Liver (tissue), 9 donors: ENCODE measurements around the gene FMN2. TPM values are rescaled to one million over a fixed set of nuclear protein-coding genes. Genes with fewer than 3 reads are reported as not detected.

Experiments
- DNase-seq: peaks from one replicate; pipeline ENCODE4 v3.0.0-alpha.2; 2017; ENCODE audit warnings: low spot score
- H3K27ac ChIP-seq, 2 donors: one replicate each; pipeline ENCODE4 v1.7.0; 2013; ENCODE audit warnings: inconsistent platforms in 2 of 2, low read length in 2 of 2, control low read depth in 1 of 2, low read depth in 1 of 2, mild to moderate bottlenecking in 1 of 2
- H3K27me3 ChIP-seq, 4 donors: one replicate each; pipeline versions ENCODE4 v1.6.1 to v1.7.0; 2013; ENCODE audit warnings: low read length in 3 of 4, inconsistent platforms in 1 of 4, mild to moderate bottlenecking in 1 of 4, moderate library complexity in 1 of 4; ENCODE audit not compliant: control insufficient read depth in 4 of 4, insufficient read depth in 4 of 4
- H3K36me3 ChIP-seq, 4 donors: one replicate each; pipeline versions ENCODE4 v1.6.1 to v1.7.0; 2013; ENCODE audit warnings: low read length in 3 of 4, mild to moderate bottlenecking in 3 of 4, low read depth in 1 of 4, moderate library complexity in 1 of 4; ENCODE audit not compliant: control insufficient read depth in 4 of 4, insufficient read depth in 3 of 4
- H3K4me1 ChIP-seq, 4 donors: one replicate each; pipeline versions ENCODE4 v1.6.1 to v1.7.0; 2013; ENCODE audit warnings: low read length in 3 of 4, mild to moderate bottlenecking in 3 of 4, moderate library complexity in 1 of 4; ENCODE audit not compliant: control insufficient read depth in 4 of 4, insufficient read depth in 4 of 4
- H3K4me3 ChIP-seq, 3 donors: one replicate each; pipeline versions ENCODE4 v1.6.1 to v1.7.0; 2013; ENCODE audit warnings: low read length in 3 of 3, control low read depth in 1 of 3, low read depth in 1 of 3, mild to moderate bottlenecking in 1 of 3
- H3K9ac ChIP-seq, 2 donors: one replicate each; pipeline ENCODE4 v1.7.0; 2013; ENCODE audit warnings: low read length in 2 of 2, mild to moderate bottlenecking in 2 of 2, moderate library complexity in 2 of 2, control low read depth in 1 of 2, low read depth in 1 of 2
- H3K9me3 ChIP-seq, 4 donors: one replicate each; pipeline versions ENCODE4 v1.6.1 to v1.7.0; 2013; ENCODE audit warnings: low read length in 3 of 4; ENCODE audit not compliant: control insufficient read depth in 4 of 4
- EGR1 ChIP-seq, 2 donors: IDR thresholded peaks; 2 replicates each; pipeline ENCODE4 v1.6.1; 2016 to 2018; ENCODE audit warnings: antibody characterized with exemption in 2 of 2, low read depth in 2 of 2
- FOXA2 ChIP-seq: IDR thresholded peaks from 2 replicates; pipeline ENCODE4 v1.6.1; 2016; ENCODE audit warnings: antibody characterized with exemption
- HNF4A ChIP-seq, 2 donors: conservative IDR thresholded peaks; 2 replicates each; pipeline ENCODE4 v1.6.1; 2016; ENCODE audit warnings: antibody characterized with exemption in 2 of 2, mild to moderate bottlenecking in 2 of 2
- HNF4G ChIP-seq: IDR thresholded peaks from 2 replicates; pipeline ENCODE4 v1.6.1; 2016; ENCODE audit warnings: antibody characterized with exemption
- NR2F2 ChIP-seq: IDR thresholded peaks from 2 replicates; pipeline ENCODE4 v1.6.1; 2016; ENCODE audit warnings: antibody characterized with exemption
- RXRA ChIP-seq, 2 donors: IDR thresholded peaks; 2 replicates each; pipeline ENCODE4 v1.6.1; 2017 to 2018; ENCODE audit warnings: antibody characterized with exemption in 2 of 2, mild to moderate bottlenecking in 1 of 2
- SP1 ChIP-seq: IDR thresholded peaks from 2 replicates; pipeline ENCODE4 v1.6.1; 2018; ENCODE audit warnings: antibody characterized with exemption, mild to moderate bottlenecking
- YY1 ChIP-seq: IDR thresholded peaks from 2 replicates; pipeline ENCODE4 v1.6.1; 2016; ENCODE audit warnings: antibody characterized with exemption, mild to moderate bottlenecking
- ZBTB33 ChIP-seq: IDR thresholded peaks from 2 replicates; pipeline ENCODE4 v1.6.1; 2016; ENCODE audit warnings: antibody characterized with exemption
- WGBS: extraction: QIAGEN DNeasy Blood & Tissue Kit; methylation state at CpG from one replicate; pipeline ENCODE4 v1.1.7; 2013; 5-methylcytosine and 5-hydroxymethylcytosine counted together
- polyA plus RNA-seq, 2 donors: library from polyadenylated mRNA; stranded (reverse) in 1 of 2; unstranded in 1 of 2; fragments of 200-250 nt in 1 of 2; fragments of >200 nt in 1 of 2; fragmentation: Nextera tagmentation in 1 of 2; extraction: Ambion mirVana in 1 of 2; gene quantifications; one replicate each; pipeline versions ENCODE4 v1.2.1 to v1.2.3, GENCODE V29; 2013 to 2015
- total RNA-seq, 2 donors: library from RNA; depleted of rRNA; stranded (reverse); fragments of >200 nt; gene quantifications; one replicate each; pipeline ENCODE4 v1.2.3, GENCODE V29; 2014
- TF ChIP-seq, protein P1 (sequence below): IDR thresholded peaks from 2 replicates; pipeline ENCODE4 v1.6.1; 2016; ENCODE audit warnings: antibody characterized with exemption
- TF ChIP-seq, protein P2 (sequence below): IDR thresholded peaks from 2 replicates; pipeline ENCODE4 v1.6.1; 2016; ENCODE audit warnings: antibody characterized with exemption, mild to moderate bottlenecking
- TF ChIP-seq, protein P3 (sequence below): fragments of 150-350 bp; IDR thresholded peaks from 2 replicates; pipeline ENCODE4 v1.5.1; 2017; ENCODE audit warnings: improper control_type of control experiment, low read depth, low read length; ENCODE audit not compliant: missing input control
- TF ChIP-seq, protein P4 (sequence below): IDR thresholded peaks from 2 replicates; pipeline ENCODE4 v1.6.1; 2016; ENCODE audit warnings: antibody characterized with exemption
- donor health status: healthy.
- donor health status: healthy.
- donor health status: healthy.
- donor health status: healthy.
- donor health status: healthy.

Gene FMN2
- total and polyA plus RNA-seq, 4 donors, result 0.17 TPM; not detected in 3

GRCh38 chr1:240055936-240056335, 35.7 kb upstream of the FMN2 start (continued):
- TF ChIP-seq RXRA (IDR thresholded peaks at IDR 0.05) (no peak), SP1 (no peak)

DNA sequence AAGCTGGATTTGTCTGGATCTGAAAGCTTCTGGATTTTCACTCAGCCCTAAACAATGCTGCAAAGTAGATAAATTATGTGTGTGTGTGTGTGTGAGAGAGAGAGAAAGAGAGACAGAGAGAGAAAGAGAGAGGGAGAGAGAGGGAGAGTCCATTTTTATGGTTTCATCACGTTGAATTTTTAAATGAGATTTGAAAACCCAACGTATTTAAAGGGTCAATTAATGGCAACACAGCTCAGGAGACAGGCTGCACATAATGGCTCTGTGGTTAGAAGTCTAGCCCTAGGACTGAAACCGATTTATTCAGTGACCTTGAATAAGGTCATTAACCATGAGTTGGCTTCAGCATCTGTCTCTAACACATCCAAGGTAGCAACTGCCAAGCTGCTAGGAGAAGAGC, 35.3 kb upstream of the FMN2 start:
- H3K4me3 ChIP-seq, result no peak overlapping the region
- H3K4me1 ChIP-seq, result no peaks in the 10 kb centered on the region
- no peak overlapping the region for H3K27ac ChIP-seq
- no peaks in the 10 kb centered on the region for H3K36me3 ChIP-seq
- TF ChIP-seq HNF4G (no peak), FOXA2 (no peak), YY1 (no peak), ZBTB33 (no peak), EGR1 (IDR thresholded peaks at IDR 0.05; ENCODE audit: low read depth in 2 of 2) (no peak), NR2F2 (no peak), SP1 (no peak)
- TF ChIP-seq, protein P1, sequence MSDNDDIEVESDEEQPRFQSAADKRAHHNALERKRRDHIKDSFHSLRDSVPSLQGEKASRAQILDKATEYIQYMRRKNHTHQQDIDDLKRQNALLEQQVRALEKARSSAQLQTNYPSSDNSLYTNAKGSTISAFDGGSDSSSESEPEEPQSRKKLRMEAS, result no peak
- DNase-seq, result no peak
- H3K9ac ChIP-seq, result no peak overlapping the region
- 37% methylated on average over 3 of the region's 3 CpGs for WGBS
- H3K27me3 ChIP-seq, result peaks cover 0 to 6% (median 0%) of the 10 kb centered on the region in 4 donors
- H3K9me3 ChIP-seq, result no peaks in the 10 kb centered on the region

DNA sequence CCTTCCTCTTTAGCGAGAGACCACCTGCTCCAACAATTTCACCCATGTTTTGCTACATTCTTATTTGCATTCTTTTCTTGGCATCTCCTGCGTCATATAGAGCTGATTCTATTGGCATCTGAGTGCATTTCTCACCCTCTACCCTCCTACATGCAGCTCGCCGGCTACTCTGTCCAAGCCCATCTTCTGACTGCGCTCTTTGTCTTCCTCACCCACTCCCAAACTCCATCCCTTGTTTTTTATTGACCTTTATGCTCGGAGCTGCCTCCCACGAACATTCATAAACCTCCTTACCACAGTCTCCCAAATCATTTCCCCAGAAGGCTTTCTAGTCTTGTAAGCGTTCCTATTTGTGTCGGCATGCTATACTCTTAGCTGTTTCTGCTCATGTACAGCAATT, 33.6 kb upstream of the FMN2 start:
- TF ChIP-seq EGR1 (IDR thresholded peaks at IDR 0.05; ENCODE audit: low read depth in 2 of 2), result no peak
- no peak for TF ChIP-seq YY1
- TF ChIP-seq HNF4G, result no peak
- TF ChIP-seq, protein P2, sequence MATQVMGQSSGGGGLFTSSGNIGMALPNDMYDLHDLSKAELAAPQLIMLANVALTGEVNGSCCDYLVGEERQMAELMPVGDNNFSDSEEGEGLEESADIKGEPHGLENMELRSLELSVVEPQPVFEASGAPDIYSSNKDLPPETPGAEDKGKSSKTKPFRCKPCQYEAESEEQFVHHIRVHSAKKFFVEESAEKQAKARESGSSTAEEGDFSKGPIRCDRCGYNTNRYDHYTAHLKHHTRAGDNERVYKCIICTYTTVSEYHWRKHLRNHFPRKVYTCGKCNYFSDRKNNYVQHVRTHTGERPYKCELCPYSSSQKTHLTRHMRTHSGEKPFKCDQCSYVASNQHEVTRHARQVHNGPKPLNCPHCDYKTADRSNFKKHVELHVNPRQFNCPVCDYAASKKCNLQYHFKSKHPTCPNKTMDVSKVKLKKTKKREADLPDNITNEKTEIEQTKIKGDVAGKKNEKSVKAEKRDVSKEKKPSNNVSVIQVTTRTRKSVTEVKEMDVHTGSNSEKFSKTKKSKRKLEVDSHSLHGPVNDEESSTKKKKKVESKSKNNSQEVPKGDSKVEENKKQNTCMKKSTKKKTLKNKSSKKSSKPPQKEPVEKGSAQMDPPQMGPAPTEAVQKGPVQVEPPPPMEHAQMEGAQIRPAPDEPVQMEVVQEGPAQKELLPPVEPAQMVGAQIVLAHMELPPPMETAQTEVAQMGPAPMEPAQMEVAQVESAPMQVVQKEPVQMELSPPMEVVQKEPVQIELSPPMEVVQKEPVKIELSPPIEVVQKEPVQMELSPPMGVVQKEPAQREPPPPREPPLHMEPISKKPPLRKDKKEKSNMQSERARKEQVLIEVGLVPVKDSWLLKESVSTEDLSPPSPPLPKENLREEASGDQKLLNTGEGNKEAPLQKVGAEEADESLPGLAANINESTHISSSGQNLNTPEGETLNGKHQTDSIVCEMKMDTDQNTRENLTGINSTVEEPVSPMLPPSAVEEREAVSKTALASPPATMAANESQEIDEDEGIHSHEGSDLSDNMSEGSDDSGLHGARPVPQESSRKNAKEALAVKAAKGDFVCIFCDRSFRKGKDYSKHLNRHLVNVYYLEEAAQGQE, result no peak
- TF ChIP-seq ZBTB33, result no peak
- TF ChIP-seq, protein P3, sequence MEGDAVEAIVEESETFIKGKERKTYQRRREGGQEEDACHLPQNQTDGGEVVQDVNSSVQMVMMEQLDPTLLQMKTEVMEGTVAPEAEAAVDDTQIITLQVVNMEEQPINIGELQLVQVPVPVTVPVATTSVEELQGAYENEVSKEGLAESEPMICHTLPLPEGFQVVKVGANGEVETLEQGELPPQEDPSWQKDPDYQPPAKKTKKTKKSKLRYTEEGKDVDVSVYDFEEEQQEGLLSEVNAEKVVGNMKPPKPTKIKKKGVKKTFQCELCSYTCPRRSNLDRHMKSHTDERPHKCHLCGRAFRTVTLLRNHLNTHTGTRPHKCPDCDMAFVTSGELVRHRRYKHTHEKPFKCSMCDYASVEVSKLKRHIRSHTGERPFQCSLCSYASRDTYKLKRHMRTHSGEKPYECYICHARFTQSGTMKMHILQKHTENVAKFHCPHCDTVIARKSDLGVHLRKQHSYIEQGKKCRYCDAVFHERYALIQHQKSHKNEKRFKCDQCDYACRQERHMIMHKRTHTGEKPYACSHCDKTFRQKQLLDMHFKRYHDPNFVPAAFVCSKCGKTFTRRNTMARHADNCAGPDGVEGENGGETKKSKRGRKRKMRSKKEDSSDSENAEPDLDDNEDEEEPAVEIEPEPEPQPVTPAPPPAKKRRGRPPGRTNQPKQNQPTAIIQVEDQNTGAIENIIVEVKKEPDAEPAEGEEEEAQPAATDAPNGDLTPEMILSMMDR, result no peak
- TF ChIP-seq, protein P4, sequence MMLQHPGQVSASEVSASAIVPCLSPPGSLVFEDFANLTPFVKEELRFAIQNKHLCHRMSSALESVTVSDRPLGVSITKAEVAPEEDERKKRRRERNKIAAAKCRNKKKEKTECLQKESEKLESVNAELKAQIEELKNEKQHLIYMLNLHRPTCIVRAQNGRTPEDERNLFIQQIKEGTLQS, result no peak
- TF ChIP-seq, protein P1, result no peak
- no peak for TF ChIP-seq HNF4A (conservative IDR thresholded peaks at IDR 0.05)
- WGBS, result 74% methylated on average over 9 of the region's 9 CpGs
- H3K27ac ChIP-seq, result no peak overlapping the region
- no peaks in the 10 kb centered on the region for H3K36me3 ChIP-seq
- no peak overlapping the region for H3K9ac ChIP-seq
- H3K9me3 ChIP-seq, result no peaks in the 10 kb centered on the region
- no peak for DNase-seq
- peaks cover 0 to 2% (median 0%) of the 10 kb centered on the region in 4 donors for H3K27me3 ChIP-seq
- no peak overlapping the region for H3K4me3 ChIP-seq
- H3K4me1 ChIP-seq, result no peaks in the 10 kb centered on the region
